Endothelial cell of umbilical vein (primary cell): ENCODE results near the gene MAST4. TPM values are rescaled to one million over a fixed set of nuclear protein-coding genes. Genes with fewer than 3 reads are reported as not detected.

ENCODE experiments used
- BruUV-seq: library from RNA; stranded (reverse); fragments of 400-500 nt; replicated peaks from 2 replicates; lab custom pipeline; 2021; lab: Mats Ljungman, UMichigan
- CTCF ChIA-PET: fragments of 300-600, 350-600 bp; sonication (Branson Sonifier 250); formaldehyde crosslinking; loops from one replicate; lab custom pipeline; 2021; ENCODE audit warnings: antibody characterized with exemption, inconsistent platforms; lab: Charles Lee
- POLR2A ChIA-PET: fragments of 300-600, 350-600 bp; sonication (Branson Sonifier 250); formaldehyde crosslinking; loops from one replicate; lab custom pipeline; 2021; ENCODE audit warnings: antibody characterized with exemption, inconsistent platforms; lab: Charles Lee
- DNase-seq: peaks from one replicate; pipeline ENCODE4 v3.0.0-alpha.2; 2011; ENCODE audit warnings: low read depth, low spot score
- FAIRE-seq: peaks from 2 replicates; lab custom pipeline; 2011; peaks lifted over from hg19 to GRCh38; lab: Jason Lieb, UNC
- H2AFZ ChIP-seq: 2 replicates; pipeline ENCODE4 v1.6.0; 2012; ENCODE audit warnings: low read depth, low read length, control low read depth, inconsistent platforms
- H3K27ac ChIP-seq: 2 replicates; pipeline ENCODE4 v1.5.1; 2011; ENCODE audit warnings: low read depth, mild to moderate bottlenecking, control low read depth, low read length, moderate library complexity; ENCODE audit not compliant: insufficient read depth
- H3K27me3 ChIP-seq, 2 experiments: 2 replicates each; pipeline versions ENCODE4 v1.6.0 to v1.6.1; 2011; ENCODE audit warnings: low read length in 2 of 2, mixed read lengths in 1 of 2; ENCODE audit not compliant: control insufficient read depth in 2 of 2, insufficient read depth in 2 of 2
- H3K36me3 ChIP-seq, 2 experiments: 2 replicates in 1 of 2; 3 replicates in 1 of 2; pipeline ENCODE4 v1.5.1; 2011; ENCODE audit warnings: low read length in 2 of 2, mild to moderate bottlenecking in 1 of 2, moderate library complexity in 1 of 2; ENCODE audit not compliant: control insufficient read depth in 2 of 2, insufficient read depth in 2 of 2; ENCODE audit errors: extremely low read depth in 1 of 2
- H3K4me1 ChIP-seq: 3 replicates; pipeline ENCODE4 v1.5.1; 2011; ENCODE audit warnings: mild to moderate bottlenecking, low read length; ENCODE audit not compliant: control insufficient read depth, insufficient read depth; ENCODE audit errors: extremely low read depth
- H3K4me2 ChIP-seq: 2 replicates; pipeline ENCODE4 v1.6.1; 2011; ENCODE audit warnings: low read length, control low read depth, mixed read lengths; ENCODE audit not compliant: insufficient read depth
- H3K4me3 ChIP-seq, 3 experiments: fragments of 200-600 bp in 1 of 3; sonication (generic), shearing (Covaris generic) in 1 of 3; replicated peaks in 1 of 3; 2 replicates each; pipeline ENCODE4 v1.5.1; 2011 to 2016; ENCODE audit warnings: control low read depth in 3 of 3, low read length in 3 of 3, mild to moderate bottlenecking in 2 of 3, inconsistent platforms in 1 of 3, low read depth in 1 of 3, moderate library complexity in 1 of 3; ENCODE audit not compliant: insufficient read depth in 1 of 3
- H3K79me2 ChIP-seq: 2 replicates; pipeline ENCODE4 v1.6.0; 2012; ENCODE audit warnings: low read length, inconsistent platforms; ENCODE audit not compliant: control insufficient read depth, insufficient read depth
- H3K9ac ChIP-seq: replicated peaks from 2 replicates; pipeline ENCODE3; 2011; ENCODE audit warnings: low read length, control low read depth; ENCODE audit not compliant: insufficient read depth; ENCODE audit errors: extremely low read depth
- H3K9me1 ChIP-seq: replicated peaks from 3 replicates; pipeline ENCODE4 v1.6.0; 2011; ENCODE audit warnings: mild to moderate bottlenecking, low read length; ENCODE audit not compliant: control insufficient read depth, insufficient read depth; ENCODE audit errors: extremely low read depth
- H3K9me3 ChIP-seq: replicated peaks from 2 replicates; pipeline ENCODE4 v1.5.1; 2012; ENCODE audit warnings: low read length, inconsistent platforms; ENCODE audit not compliant: control insufficient read depth, insufficient read depth
- H4K20me1 ChIP-seq: replicated peaks from 2 replicates; pipeline ENCODE3; 2011; ENCODE audit warnings: mild to moderate bottlenecking, low read length; ENCODE audit not compliant: control insufficient read depth, insufficient read depth; ENCODE audit errors: extremely low read depth
- CTCF ChIP-seq, 2 donors: IDR thresholded peaks; 1 replicate in 1 of 2; 2 replicates in 1 of 2; pipeline ENCODE4 v1.5.1; 2011; ENCODE audit warnings: low read length in 2 of 2, mild to moderate bottlenecking in 2 of 2, moderate library complexity in 2 of 2, control low read depth in 1 of 2, inconsistent platforms in 1 of 2, low read depth in 1 of 2; ENCODE audit not compliant: insufficient read depth in 1 of 2; ENCODE audit errors: extremely low read depth in 1 of 2
- EZH2 ChIP-seq: IDR thresholded peaks from 2 replicates; pipeline ENCODE4 v1.6.1; 2012; ENCODE audit warnings: borderline replicate concordance, low read depth, mild to moderate bottlenecking, moderate library complexity, low read length, inconsistent platforms; ENCODE audit not compliant: severe bottlenecking
- FOS ChIP-seq: IDR thresholded peaks from 2 replicates; pipeline ENCODE4 v1.6.1; 2011; ENCODE audit warnings: mild to moderate bottlenecking, low read length, moderate library complexity, borderline replicate concordance; ENCODE audit not compliant: insufficient read depth
- GATA2 ChIP-seq: IDR thresholded peaks from 2 replicates; pipeline ENCODE4 v1.7.0; 2011; ENCODE audit warnings: low read depth, mild to moderate bottlenecking, moderate library complexity, mixed read lengths, low read length; ENCODE audit not compliant: insufficient read length, insufficient read depth
- JUN ChIP-seq: IDR thresholded peaks from 2 replicates; pipeline ENCODE4 v1.6.1; 2011; ENCODE audit warnings: borderline replicate concordance, low read depth; ENCODE audit not compliant: insufficient read length, insufficient read depth
- MAX ChIP-seq: IDR thresholded peaks from 2 replicates; pipeline ENCODE4 v1.6.1; 2011; ENCODE audit not compliant: insufficient read depth, insufficient read length
- MYC ChIP-seq: IDR thresholded peaks from one replicate; pipeline ENCODE4 v1.6.1; 2011; ENCODE audit warnings: mild to moderate bottlenecking, low read depth, low read length
- POLR2A ChIP-seq: IDR thresholded peaks from 2 replicates; pipeline ENCODE4 v1.6.1; 2012; ENCODE audit warnings: low read depth, mild to moderate bottlenecking, control low read depth, low read length
- POLR2AphosphoS5 ChIP-seq: IDR thresholded peaks from 2 replicates; pipeline ENCODE4 v1.6.1; 2012; ENCODE audit warnings: low read depth, mild to moderate bottlenecking, control low read depth, low read length, moderate library complexity; ENCODE audit not compliant: insufficient read depth
- dilution Hi-C: fragments of 300-500 bp; cut with MboI; formaldehyde crosslinking; loops from one replicate; pipeline ENCODE4 v1.15.0; 2019; ENCODE audit warnings: low sequenced_read_pairs; ENCODE audit not compliant: extremely low pct_ligation_motif_present
- intact Hi-C: fragments of 100-400 bp; cut with micrococcal nuclease; formaldehyde crosslinking; loops from one replicate; pipeline ENCODE4 v1.10.0; 2022
- polyA plus RNA-seq, 4 experiments: library from polyadenylated mRNA; depleted of rRNA in 3 of 4; stranded (reverse) in 3 of 4; unstranded in 1 of 4; fragments of >200 nt; gene quantifications; 2 replicates each; pipeline versions ENCODE4 v1.2.1 to v1.2.3, GENCODE V29; 2011 to 2012; ENCODE audit warnings: missing spikeins in 1 of 4
- total RNA-seq: library from RNA; stranded (reverse); gene quantifications from 2 replicates; pipeline ENCODE4 v1.2.3, GENCODE V29; 2021

MAST4 gene
- total and polyA plus RNA-seq, 2 donors (not counting 3 experiments of a cell fraction or from before 2014, with no cell fraction given), result 40.2 to 116 TPM

- ChIA-PET CTCF (interaction anchor here (1.3 kb wide), 1 partner anchor 375 kb away, joined by 4 read pairs; no protein-coding TSS in a partner anchor), POLR2A (no interaction called here)
- Histone ChIP-seq H3K4me3 (no peak overlapping the region), H3K9me1 (no peaks in the 10 kb centered on the region), H2AFZ (no peak overlapping the region), H4K20me1 (no peaks in the 10 kb centered on the region), H3K4me2 (no peak overlapping the region), H3K9ac (no peak overlapping the region), H3K9me3 (no peaks in the 10 kb centered on the region), H3K36me3 (no peaks in the 10 kb centered on the region), H3K4me1 (no peaks in the 10 kb centered on the region), H3K79me2 (no peaks in the 10 kb centered on the region), H3K27ac (no peak overlapping the region), H3K27me3 (peaks cover 4 to 8% of the 10 kb centered on the region in 2 experiments)
- dilution Hi-C loops, result no loop called here
- intact Hi-C loops, result no loop called here
- FAIRE-seq, result no peak
- DNase-seq, result no peak
- BruUV-seq, result no TSS peak
- TF ChIP-seq GATA2 (no peak), MAX (no peak), FOS (no peak), EZH2 (no peak), POLR2AphosphoS5 (no peak), POLR2A (no peak), JUN (no peak), MYC (no peak), CTCF (IDR thresholded peaks at IDR 0.05; ENCODE audit: extremely low read depth in 1 of 2, insufficient read depth in 1 of 2, low read depth in 1 of 2, low read length in 2 of 2) (no peak)
These were observed 84.6 kb downstream of the MAST4 start for GRCh38 chr5:66680804-66681203.
